ENCODE measurements around the gene DDN. TPM values are rescaled to one million over a fixed set of nuclear protein-coding genes. Genes with fewer than 3 reads are reported as not detected.

Gene DDN
- polyA plus RNA-seq, 5 donors, result 0.05 to 0.56 (median 0.10) TPM

DNA sequence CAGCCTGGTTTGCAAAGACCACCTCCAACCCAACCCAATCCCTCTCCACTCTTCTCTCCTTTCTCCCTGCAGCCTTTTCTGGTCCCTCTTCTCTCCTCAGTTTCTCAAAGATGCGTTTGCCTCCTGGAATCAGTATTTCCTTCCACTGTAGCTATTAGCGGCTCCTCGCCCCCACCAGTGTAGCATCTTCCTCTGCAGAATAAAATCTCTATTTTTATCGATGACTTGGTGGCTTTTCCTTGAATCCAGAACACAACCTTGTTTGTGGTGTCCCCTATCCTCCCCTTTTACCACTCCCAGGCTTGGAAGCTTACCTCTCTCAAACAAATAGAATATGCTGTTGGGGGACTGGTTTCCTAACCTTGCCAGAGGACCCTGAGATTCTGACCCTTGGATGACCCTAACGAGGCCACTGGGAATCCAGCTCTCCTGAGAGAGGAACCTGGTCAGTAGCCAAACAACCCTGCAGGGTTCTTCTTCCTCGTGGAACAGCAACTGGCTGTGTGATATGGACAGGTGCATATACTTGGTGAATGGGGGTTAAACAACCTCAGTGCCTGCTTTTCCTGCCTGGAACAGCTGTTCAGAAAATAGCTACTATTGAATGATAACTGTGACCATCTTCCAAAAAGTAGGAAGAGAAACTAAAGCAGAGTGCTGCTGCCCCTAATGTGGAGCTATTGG lies 16.6 kb downstream of the DDN start:
- no peak for DNase-seq

- no peak for DNase-seq
These were observed 17.4 kb downstream of the DDN start for GRCh38 chr12:48981757-48982157.

GRCh38 chr12:48980953-48981756 lies 18.0 kb downstream of the DDN start:
- DNase-seq, result no peak

DNA sequence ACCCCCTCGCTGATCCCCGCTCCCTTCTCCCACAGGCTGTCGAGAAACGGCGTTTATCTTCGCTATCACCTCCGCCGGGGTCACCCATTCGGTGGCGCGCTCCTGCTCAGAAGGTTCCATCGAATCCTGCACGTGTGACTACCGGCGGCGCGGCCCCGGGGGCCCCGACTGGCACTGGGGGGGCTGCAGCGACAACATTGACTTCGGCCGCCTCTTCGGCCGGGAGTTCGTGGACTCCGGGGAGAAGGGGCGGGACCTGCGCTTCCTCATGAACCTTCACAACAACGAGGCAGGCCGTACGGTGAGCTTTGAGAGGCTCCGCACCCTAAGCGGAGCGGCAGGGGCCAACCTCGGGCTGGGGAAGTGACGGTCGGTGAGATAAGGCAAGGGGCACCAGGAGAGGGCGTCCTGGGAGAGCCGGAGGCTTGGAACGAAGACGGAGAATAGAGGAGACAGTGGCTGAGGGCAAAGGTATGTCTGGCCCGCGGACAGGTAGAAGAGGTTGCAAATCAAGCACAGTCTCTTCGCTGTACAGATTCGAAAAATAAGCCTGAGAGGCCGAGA lies 18.7 kb downstream of the DDN start:
- no peak for DNase-seq

- no peak for DNase-seq
These were observed 19.4 kb downstream of the DDN start for GRCh38 chr12:48979602-48980388.

DNA sequence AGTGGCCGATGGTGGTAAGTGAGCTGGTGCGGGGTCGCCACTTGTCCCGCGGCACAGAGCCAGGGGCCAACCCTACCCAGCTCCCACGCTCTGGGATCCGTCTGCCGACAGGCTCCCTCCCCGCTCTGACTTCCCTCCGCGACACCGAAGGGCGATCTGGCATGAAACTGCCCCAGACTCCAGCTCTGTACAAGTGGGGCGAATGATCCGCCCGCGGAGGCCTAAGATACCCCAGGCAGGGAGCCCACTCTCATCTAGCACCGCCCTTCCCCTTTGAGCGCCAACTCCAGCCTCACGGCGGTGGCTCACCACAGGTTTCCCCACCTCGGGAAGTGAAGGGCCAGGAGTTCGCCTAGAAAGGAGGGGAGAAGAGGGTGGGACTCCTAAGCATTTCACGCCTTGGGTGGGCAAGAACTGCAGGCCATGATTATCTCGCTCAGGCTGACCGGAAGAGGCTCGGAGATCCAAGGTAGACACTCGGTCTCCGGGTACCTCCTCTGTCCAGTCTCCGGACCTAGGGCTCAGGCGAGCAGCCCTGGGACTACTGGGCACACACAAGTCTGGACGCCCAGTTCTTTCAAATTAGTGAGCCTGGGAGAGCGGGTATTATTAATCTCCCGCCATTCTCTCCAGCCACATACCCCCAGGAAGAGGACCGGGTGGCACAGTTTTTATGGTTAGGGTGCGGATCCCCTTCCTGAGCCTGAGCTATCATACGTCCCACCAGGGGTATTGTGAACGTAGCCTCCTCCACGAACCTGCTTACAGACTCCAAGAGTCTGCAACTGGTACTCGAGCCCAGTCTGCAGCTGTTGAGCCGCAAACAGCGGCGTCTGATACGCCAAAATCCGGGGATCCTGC lies 20.2 kb downstream of the DDN start:
- no peak for DNase-seq

DNA sequence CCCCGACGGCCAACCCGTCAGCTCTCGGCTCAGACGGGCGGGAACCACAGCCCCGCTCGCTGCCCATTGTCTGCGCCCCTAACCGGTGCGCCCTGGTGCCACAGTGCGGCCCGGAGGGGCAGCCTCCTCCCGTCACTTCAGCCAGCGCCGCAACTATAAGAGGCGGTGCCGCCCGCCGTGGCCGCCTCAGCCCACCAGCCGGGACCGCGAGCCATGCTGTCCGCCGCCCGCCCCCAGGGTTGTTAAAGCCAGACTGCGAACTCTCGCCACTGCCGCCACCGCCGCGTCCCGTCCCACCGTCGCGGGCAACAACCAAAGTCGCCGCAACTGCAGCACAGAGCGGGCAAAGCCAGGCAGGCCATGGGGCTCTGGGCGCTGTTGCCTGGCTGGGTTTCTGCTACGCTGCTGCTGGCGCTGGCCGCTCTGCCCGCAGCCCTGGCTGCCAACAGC lies 20.9 kb downstream of the DDN start, which contains the start of gene WNT1:
TSS of gene WNT1 (plus strand) at position 32 of the 450 bp plus-strand sequence. CDS start at position 361, 329 bp downstream.
- DNase-seq, result no peak

- DNase-seq, result no peak
These were observed 21.6 kb downstream of the DDN start for GRCh38 chr12:48977290-48978281.

GRCh38 chr12:48973941-48974673 lies 25.1 kb downstream of the DDN start:
- no peak for DNase-seq

- DNase-seq, result no peak
These were observed 25.6 kb downstream of the DDN start for GRCh38 chr12:48973531-48973930.

GRCh38 chr12:48972952-48973483 lies 26.2 kb downstream of the DDN start:
- DNase-seq, result no peak

DNA sequence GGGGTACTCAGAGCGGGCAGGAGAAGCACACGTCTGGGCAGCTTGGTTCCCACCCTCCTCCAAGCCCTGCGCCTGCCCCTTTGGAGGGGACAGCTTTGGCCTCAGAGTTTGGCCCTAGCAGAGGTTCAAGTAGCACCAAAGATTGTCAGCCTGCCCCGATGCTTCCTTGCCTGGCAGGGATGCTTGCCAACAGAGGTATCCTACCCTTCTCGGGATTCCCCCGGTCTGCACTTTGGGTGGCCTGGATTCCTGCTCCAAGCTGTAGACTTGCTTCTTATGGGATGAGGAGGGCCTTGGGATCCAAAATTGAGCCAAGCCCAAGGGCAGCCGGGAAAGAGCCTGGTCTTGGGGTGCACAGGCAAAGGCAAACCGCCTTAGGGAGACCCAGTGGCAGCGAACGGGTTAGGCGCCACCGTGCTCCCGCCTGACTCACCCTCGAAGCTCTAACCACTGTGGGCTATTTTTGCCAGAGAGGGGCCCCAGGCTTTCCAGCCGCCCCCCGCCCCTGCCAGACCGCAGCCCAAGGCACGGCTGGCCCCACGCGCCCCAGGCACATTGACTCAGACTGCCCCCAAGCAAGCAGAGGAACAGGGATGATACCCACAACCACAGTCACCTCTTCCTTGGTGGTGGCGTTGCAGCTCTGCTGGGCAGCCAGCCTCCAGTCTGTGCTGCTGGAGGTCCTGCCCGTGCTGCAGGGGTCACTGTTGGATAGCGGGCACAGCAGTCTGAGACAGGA lies 26.8 kb downstream of the DDN start:
- no peak for DNase-seq

GRCh38 chr12:48970702-48971334 lies 28.4 kb downstream of the DDN start:
- DNase-seq, result no peak

DNA sequence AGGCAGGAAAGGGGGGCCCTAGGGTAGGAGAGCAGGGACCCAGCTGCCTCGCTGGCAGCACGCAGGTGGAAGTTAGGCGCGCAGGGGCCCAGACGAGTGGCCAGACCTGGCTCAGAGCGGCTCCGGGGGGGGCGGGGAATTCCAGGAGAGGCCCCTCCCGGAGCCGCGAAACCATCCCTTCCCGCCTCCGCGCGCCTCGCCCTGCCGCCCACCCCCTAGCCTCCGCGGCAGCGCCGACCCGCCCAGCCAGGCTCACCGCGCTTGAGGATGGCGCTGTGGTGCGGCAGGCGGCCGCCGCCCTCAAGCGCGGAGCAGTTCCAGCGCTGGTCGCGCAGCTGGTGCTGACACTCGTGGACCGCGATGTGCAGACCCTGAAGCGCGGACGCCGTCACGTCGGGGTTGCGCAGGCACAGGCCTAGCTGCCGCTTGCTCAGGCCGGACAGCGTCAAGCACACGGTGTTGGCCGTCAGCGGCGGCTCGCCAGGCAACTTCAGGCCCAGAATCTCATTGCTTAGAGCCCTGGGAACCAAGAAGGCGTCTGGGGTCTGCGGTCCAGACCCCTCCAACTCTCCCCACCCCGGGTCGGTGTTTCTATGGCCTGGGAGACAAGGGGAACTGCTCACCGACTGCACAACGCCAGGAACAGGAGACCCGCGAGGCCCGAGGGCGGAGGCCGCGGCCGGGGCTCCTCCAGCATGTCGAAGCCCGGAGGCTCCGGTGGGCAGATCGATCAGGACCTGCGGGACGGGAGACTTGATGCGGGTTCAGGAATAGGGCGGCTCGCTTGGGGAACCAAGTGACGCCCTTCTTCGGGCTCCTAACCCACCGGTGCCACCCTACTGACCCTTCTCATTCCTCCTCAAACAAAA lies 29.1 kb downstream of the DDN start:
- no peak for DNase-seq

GRCh38 chr12:48969160-48969771 lies 29.9 kb downstream of the DDN start:
- no peak for DNase-seq

- no peak for DNase-seq
These were observed 30.7 kb downstream of the DDN start for GRCh38 chr12:48968467-48968866.

All from right lung (tissue), 5 donors.